EH (cell line): ENCODE data around the gene ST13.
"Not testable (repeated sequence)": the region's sequence is repeated elsewhere in the genome, so short reads cannot be mapped to it uniquely, and the experiment has no call there.

ENCODE experiments used
- DNase-seq: peaks from one replicate; pipeline ENCODE4 v3.0.0-alpha.2; 2015; ENCODE audit warnings: low read depth

The ST13 gene

GRCh38 chr22:40782521-40782920 is 73.9 kb downstream of the ST13 start:
- no peak for DNase-seq

- not testable (repeated sequence) for DNase-seq
Measured at GRCh38 chr22:40781749-40782148, 74.7 kb downstream of the ST13 start.
